GM23338 (cell line): ENCODE data around the gene CYTL1. TPM values are rescaled to one million over a fixed set of nuclear protein-coding genes. Genes with fewer than 3 reads are reported as not detected.

Experiments used
- ATAC-seq: fragments of 200-7000 bp; cut with Tn5 transposase; 3 replicates; pipeline ENCODE4 v1.9.1; 2020
- DNase-seq: peaks from one replicate; pipeline ENCODE4 v3.0.0-alpha.2; 2015; ENCODE audit warnings: low spot score
- H2AFZ ChIP-seq: fragments of 200-600 bp; sonication (generic); 2 replicates; pipeline ENCODE4 v1.8.0; 2016; ENCODE audit warnings: antibody characterized with exemption, mild to moderate bottlenecking, moderate library complexity
- H3F3A ChIP-seq: fragments of 200-600 bp; sonication (generic); replicated peaks from 2 replicates; pipeline ENCODE4 v1.8.0; 2017; ENCODE audit warnings: antibody characterized with exemption, mixed run types, low read depth
- H3K27ac ChIP-seq: fragments of 200-600 bp; sonication (generic); 2 replicates; pipeline ENCODE4 v1.6.1; 2016; ENCODE audit warnings: low read depth
- H3K27me3 ChIP-seq: fragments of 200-600 bp; sonication (generic); 2 replicates; pipeline ENCODE4 v1.8.0; 2016; ENCODE audit warnings: mild to moderate bottlenecking, mixed run types, moderate library complexity; ENCODE audit not compliant: insufficient read depth
- H3K36me3 ChIP-seq: fragments of 200-600 bp; sonication (generic); 2 replicates; pipeline ENCODE4 v1.8.0; 2016; ENCODE audit warnings: mild to moderate bottlenecking; ENCODE audit not compliant: insufficient read depth
- H3K4me1 ChIP-seq: fragments of 200-600 bp; sonication (generic); 2 replicates; pipeline ENCODE4 v1.8.0; 2016; ENCODE audit warnings: mild to moderate bottlenecking, moderate library complexity; ENCODE audit not compliant: insufficient read depth
- H3K4me2 ChIP-seq: fragments of 200-600 bp; sonication (generic); 2 replicates; pipeline ENCODE4 v1.7.1; 2017; ENCODE audit warnings: mixed run types
- H3K4me3 ChIP-seq: fragments of 200-600 bp; sonication (generic); 2 replicates; pipeline ENCODE4 v1.6.1; 2016; ENCODE audit warnings: mixed run types
- H3K79me2 ChIP-seq: fragments of 200-600 bp; sonication (generic); replicated peaks from 2 replicates; pipeline ENCODE4 v1.8.0; 2017; ENCODE audit warnings: mild to moderate bottlenecking; ENCODE audit not compliant: insufficient read depth
- H3K9me2 ChIP-seq: fragments of 200-600 bp; sonication (generic); 2 replicates; pipeline ENCODE4 v1.8.0; 2017; ENCODE audit not compliant: insufficient read depth
- H4K20me1 ChIP-seq: fragments of 200-600 bp; sonication (generic); replicated peaks from 2 replicates; pipeline ENCODE4 v1.8.0; 2017; ENCODE audit warnings: mild to moderate bottlenecking; ENCODE audit not compliant: insufficient read depth
- H3K27ac Mint-ChIP-seq: 2 replicates; pipeline ENCODE4 v1.8.0; 2020; ENCODE audit warnings: inconsistent platforms, mild to moderate bottlenecking, moderate library complexity, mixed read lengths
- H3K27me3 Mint-ChIP-seq: 3 replicates; pipeline ENCODE4 v1.8.0; 2022; ENCODE audit warnings: low read depth, mild to moderate bottlenecking, moderate library complexity, mixed read lengths, inconsistent platforms; ENCODE audit not compliant: insufficient read depth, poor library complexity
- H3K36me3 Mint-ChIP-seq: 3 replicates; pipeline ENCODE4 v1.8.0; 2021; ENCODE audit warnings: low read depth, mild to moderate bottlenecking, inconsistent platforms, moderate library complexity, mixed read lengths
- H3K4me1 Mint-ChIP-seq: 3 replicates; pipeline ENCODE4 v1.8.0; 2020; ENCODE audit warnings: mild to moderate bottlenecking, inconsistent platforms, mixed read lengths
- H3K4me3 Mint-ChIP-seq: 3 replicates; pipeline ENCODE4 v1.8.0; 2021; ENCODE audit warnings: moderate library complexity, mild to moderate bottlenecking, inconsistent platforms, mixed read lengths
- H3K9me3 Mint-ChIP-seq: 3 replicates; pipeline ENCODE4 v1.8.0; 2020; ENCODE audit warnings: moderate library complexity, mild to moderate bottlenecking, inconsistent platforms, mixed read lengths
- CREB1 ChIP-seq: fragments of 250-450 bp; sonication (Bioruptor Pico); IDR thresholded peaks from 2 replicates; pipeline ENCODE4 v1.5.0; 2020; ENCODE audit warnings: low read depth, mild to moderate bottlenecking, moderate library complexity
- CTCF ChIP-seq, 2 experiments: fragments of 200-600 bp in 1 of 2; sonication (generic) in 1 of 2; conservative IDR thresholded peaks; 2 replicates each; pipeline versions ENCODE4 v1.5.1 to v1.6.1; 2016 to 2017; ENCODE audit warnings: antibody characterized with exemption in 2 of 2, low read depth in 2 of 2, mild to moderate bottlenecking in 2 of 2, moderate library complexity in 1 of 2
- ETS1 ChIP-seq: IDR thresholded peaks from 2 replicates; pipeline ENCODE4 v1.6.1; 2016; ENCODE audit warnings: antibody characterized with exemption
- EZH2 ChIP-seq: fragments of 200-600 bp; sonication (generic); IDR thresholded peaks from one replicate; pipeline ENCODE4 v1.8.0; 2017; ENCODE audit warnings: antibody characterized with exemption, mild to moderate bottlenecking, low read depth; ENCODE audit not compliant: unreplicated experiment
- EZH2phosphoT487 ChIP-seq: fragments of 200-600 bp; sonication (generic); IDR thresholded peaks from one replicate; pipeline ENCODE4 v1.8.1; 2018; ENCODE audit warnings: antibody characterized with exemption; ENCODE audit not compliant: unreplicated experiment
- JUNB ChIP-seq: IDR thresholded peaks from one replicate; pipeline ENCODE4 v1.6.1; 2016; ENCODE audit warnings: antibody characterized with exemption; ENCODE audit not compliant: unreplicated experiment
- NANOG ChIP-seq: IDR thresholded peaks from 2 replicates; pipeline ENCODE4 v1.6.1; 2016; ENCODE audit warnings: antibody characterized with exemption, borderline replicate concordance
- POLR2AphosphoS5 ChIP-seq: IDR thresholded peaks from 2 replicates; pipeline ENCODE4 v1.6.1; 2016; ENCODE audit warnings: antibody characterized with exemption, low read depth
- REST ChIP-seq: IDR thresholded peaks from one replicate; pipeline ENCODE4 v1.6.1; 2018; ENCODE audit warnings: antibody characterized with exemption; ENCODE audit not compliant: unreplicated experiment
- STAT1 ChIP-seq: IDR thresholded peaks from one replicate; pipeline ENCODE4 v1.6.1; 2016; ENCODE audit warnings: antibody characterized with exemption; ENCODE audit not compliant: unreplicated experiment
- ZNF114 ChIP-seq: fragments of 250-450 bp; sonication (Bioruptor Pico); IDR thresholded peaks from 2 replicates; pipeline ENCODE4 v1.5.0; 2020; ENCODE audit warnings: mild to moderate bottlenecking, moderate library complexity
- ZNF331 ChIP-seq: fragments of 250-450 bp; sonication (Bioruptor Pico); IDR thresholded peaks from 2 replicates; pipeline ENCODE4 v1.5.0; 2020; ENCODE audit warnings: low read depth, mild to moderate bottlenecking, moderate library complexity
- ZNF462 ChIP-seq: fragments of 250-450 bp; sonication (Bioruptor Pico); IDR thresholded peaks from 2 replicates; pipeline ENCODE4 v1.5.0; 2020; ENCODE audit warnings: mild to moderate bottlenecking, moderate library complexity
- polyA plus RNA-seq: library from polyadenylated mRNA; unstranded; fragments of >200 nt; fragmentation: Nextera tagmentation; extraction: Ambion mirVana; gene quantifications from 2 replicates; pipeline ENCODE4 v1.2.1, GENCODE V29; 2016
- total RNA-seq: library from RNA; depleted of rRNA; stranded (reverse); fragments of >200 nt; shearing (Covaris generic); gene quantifications from 2 replicates; pipeline ENCODE4 v1.2.3, GENCODE V29; 2014

Gene CYTL1
- total and polyA plus RNA-seq, 2 experiments from 2014 or later, result 12.6 to 17.6 TPM

GRCh38 chr4:5026371-5026770, 7.1 kb upstream of the CYTL1 start:
- no peaks in the 10 kb centered on the region for H3F3A ChIP-seq
- H3K27me3 ChIP-seq, result no peaks in the 10 kb centered on the region
- H3K4me1 ChIP-seq, result no peaks in the 10 kb centered on the region
- no peak for ATAC-seq
- H3K27me3 Mint-ChIP-seq, result peaks cover 5% of the 10 kb centered on the region
- H3K27ac ChIP-seq, result no peak overlapping the region
- no peaks in the 10 kb centered on the region for H3K36me3 ChIP-seq
- H3K4me3 ChIP-seq, result no peak overlapping the region
- H3K4me1 Mint-ChIP-seq, result peaks cover 2% of the 10 kb centered on the region; the same call in 1 of the 3 replicates
- H3K36me3 Mint-ChIP-seq, result no peaks in the 10 kb centered on the region; the same call in 2 of the 3 replicates
- no peaks in the 10 kb centered on the region for H4K20me1 ChIP-seq
- TF ChIP-seq REST, result no peak
- no peak for TF ChIP-seq EZH2phosphoT487
- TF ChIP-seq JUNB, result no peak
- TF ChIP-seq ZNF114, result no peak
- no peak for TF ChIP-seq ZNF331 (CRISPR knock-in tag)
- TF ChIP-seq ZNF462, result no peak
- TF ChIP-seq CREB1 (CRISPR knock-in tag), result no peak
- TF ChIP-seq EZH2, result no peak
- TF ChIP-seq NANOG, result no peak
- no peak for TF ChIP-seq ETS1
- TF ChIP-seq POLR2AphosphoS5, result no peak
- no peak for TF ChIP-seq STAT1
- no peak for TF ChIP-seq CTCF (conservative IDR thresholded peaks at IDR 0.05; ENCODE audit: low read depth in 2 of 2)
- H3K9me2 ChIP-seq, result no peaks in the 10 kb centered on the region
- no peak overlapping the region for H3K4me2 ChIP-seq
- no peaks in the 10 kb centered on the region for H3K79me2 ChIP-seq
- no peak overlapping the region for H3K4me3 Mint-ChIP-seq
- H3K9me3 Mint-ChIP-seq, result no peaks in the 10 kb centered on the region
- no peak overlapping the region for H3K27ac Mint-ChIP-seq
- no peak overlapping the region for H2AFZ ChIP-seq
- DNase-seq, result no peak
